Epithelial cell of prostate (primary cell): ENCODE data around the gene ANKRD52.
A peak's percentile ranks its signal among the peaks of the same experiment; 100 is the strongest.

Experiments
- DNase-seq: peaks from one replicate; pipeline ENCODE4 v3.0.0-alpha.2; 2011; ENCODE audit warnings: low read depth, low spot score
- H3K27ac ChIP-seq: fragments of 450-650 bp; 2 replicates; pipeline ENCODE4 v1.5.1; 2017; ENCODE audit warnings: mild to moderate bottlenecking

The ANKRD52 gene

DNA sequence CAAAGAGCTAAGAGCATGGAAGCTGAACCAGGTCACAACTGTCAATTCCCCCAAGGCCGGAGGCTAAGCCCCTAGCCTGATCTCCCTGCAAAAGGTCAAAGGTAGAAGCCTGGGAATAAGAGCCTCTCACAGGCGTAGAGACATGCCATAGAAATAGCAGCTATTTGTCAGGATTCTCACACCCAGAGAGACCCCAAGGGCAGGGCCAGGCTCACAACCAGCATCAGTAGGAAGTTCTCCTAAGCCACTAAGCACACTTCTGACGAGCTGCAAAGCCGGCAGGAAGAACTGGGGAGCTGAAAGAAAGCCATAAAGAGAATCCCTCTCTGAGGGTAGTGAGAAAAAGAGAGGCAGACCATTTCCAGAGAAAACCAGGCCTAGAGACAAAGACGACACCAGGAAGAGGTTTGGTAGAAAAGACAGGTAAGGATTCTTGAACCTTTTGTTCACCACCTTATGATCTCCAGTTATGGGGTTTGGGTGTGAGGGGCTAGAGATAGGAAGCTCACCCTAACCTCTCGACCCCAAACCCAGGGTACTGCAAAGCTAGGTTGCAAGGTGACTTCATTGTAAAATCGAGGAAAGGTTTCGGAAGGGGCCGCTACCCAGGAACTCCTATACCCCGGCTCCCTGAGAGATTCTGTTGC lies 69.9 kb downstream of the ANKRD52 start:
- no peak for DNase-seq

More for the DNA sequence above, 69.9 kb downstream of the ANKRD52 start:
- peak overlapping the region; percentile 91 for H3K27ac ChIP-seq
